ENCODE results near the gene FARS2.

FARS2 gene

GRCh38 chr6:5660772-5661171 lies 399.5 kb downstream of the FARS2 start:
- peaks cover 7% of the 10 kb centered on the region for H3K4me1 ChIP-seq (ENCODE audit: control insufficient read depth, insufficient read depth, low read length)
- H3K9me3 ChIP-seq (ENCODE audit: control insufficient read depth, insufficient read depth, low read length) = no peaks in the 10 kb centered on the region
- H3K9ac ChIP-seq (ENCODE audit: low read depth, low read length) = no peak overlapping the region
- H3K4me3 ChIP-seq (ENCODE audit: low read depth, low read length) = no peak overlapping the region
- no peaks in the 10 kb centered on the region for H3K27me3 ChIP-seq (ENCODE audit: control insufficient read depth, insufficient read depth, low read length)
- H3K36me3 ChIP-seq (ENCODE audit: control insufficient read depth, insufficient read depth, low read length) = no peaks in the 10 kb centered on the region

- no peaks in the 10 kb centered on the region for H3K36me3 ChIP-seq (ENCODE audit: control insufficient read depth, insufficient read depth, low read length)
- H3K9ac ChIP-seq (ENCODE audit: low read depth, low read length) = no peak overlapping the region
- H3K9me3 ChIP-seq (ENCODE audit: control insufficient read depth, insufficient read depth, low read length) = no peaks in the 10 kb centered on the region
- H3K27me3 ChIP-seq (ENCODE audit: control insufficient read depth, insufficient read depth, low read length) = no peaks in the 10 kb centered on the region
- H3K4me1 ChIP-seq (ENCODE audit: control insufficient read depth, insufficient read depth, low read length) = peaks cover 7% of the 10 kb centered on the region
- no peak overlapping the region for H3K4me3 ChIP-seq (ENCODE audit: low read depth, low read length)
These were observed 401.5 kb downstream of the FARS2 start for GRCh38 chr6:5662797-5663196.

GRCh38 chr6:5663259-5663658 lies 401.9 kb downstream of the FARS2 start:
- Histone ChIP-seq H3K9me3 (ENCODE audit: control insufficient read depth, insufficient read depth, low read length) (no peaks in the 10 kb centered on the region), H3K4me3 (ENCODE audit: low read depth, low read length) (no peak overlapping the region), H3K36me3 (ENCODE audit: control insufficient read depth, insufficient read depth, low read length) (no peaks in the 10 kb centered on the region), H3K27me3 (ENCODE audit: control insufficient read depth, insufficient read depth, low read length) (no peaks in the 10 kb centered on the region), H3K9ac (ENCODE audit: low read depth, low read length) (no peak overlapping the region), H3K4me1 (ENCODE audit: control insufficient read depth, insufficient read depth, low read length) (peaks cover 7% of the 10 kb centered on the region)

- Histone ChIP-seq H3K4me1 (ENCODE audit: control insufficient read depth, insufficient read depth, low read length) (peaks cover 7% of the 10 kb centered on the region), H3K9ac (ENCODE audit: low read depth, low read length) (no peak overlapping the region), H3K27me3 (ENCODE audit: control insufficient read depth, insufficient read depth, low read length) (no peaks in the 10 kb centered on the region), H3K4me3 (ENCODE audit: low read depth, low read length) (no peak overlapping the region), H3K9me3 (ENCODE audit: control insufficient read depth, insufficient read depth, low read length) (no peaks in the 10 kb centered on the region), H3K36me3 (ENCODE audit: control insufficient read depth, insufficient read depth, low read length) (no peaks in the 10 kb centered on the region)
These were observed 402.4 kb downstream of the FARS2 start for GRCh38 chr6:5663739-5664138.

- peaks cover 7% of the 10 kb centered on the region for H3K4me1 ChIP-seq (ENCODE audit: control insufficient read depth, insufficient read depth, low read length)
- no peaks in the 10 kb centered on the region for H3K27me3 ChIP-seq (ENCODE audit: control insufficient read depth, insufficient read depth, low read length)
- H3K9ac ChIP-seq (ENCODE audit: low read depth, low read length) = no peak overlapping the region
- no peak overlapping the region for H3K4me3 ChIP-seq (ENCODE audit: low read depth, low read length)
- H3K9me3 ChIP-seq (ENCODE audit: control insufficient read depth, insufficient read depth, low read length) = no peaks in the 10 kb centered on the region
- H3K36me3 ChIP-seq (ENCODE audit: control insufficient read depth, insufficient read depth, low read length) = no peaks in the 10 kb centered on the region
These were observed 402.8 kb downstream of the FARS2 start for GRCh38 chr6:5664149-5664548.

- Histone ChIP-seq H3K4me3 (ENCODE audit: low read depth, low read length) (no peak overlapping the region), H3K4me1 (ENCODE audit: control insufficient read depth, insufficient read depth, low read length) (no peaks in the 10 kb centered on the region), H3K27me3 (ENCODE audit: control insufficient read depth, insufficient read depth, low read length) (no peaks in the 10 kb centered on the region), H3K36me3 (ENCODE audit: control insufficient read depth, insufficient read depth, low read length) (no peaks in the 10 kb centered on the region), H3K9ac (ENCODE audit: low read depth, low read length) (no peak overlapping the region), H3K9me3 (ENCODE audit: control insufficient read depth, insufficient read depth, low read length) (no peaks in the 10 kb centered on the region)
These were observed 403.9 kb downstream of the FARS2 start for GRCh38 chr6:5665173-5665572.

DNA sequence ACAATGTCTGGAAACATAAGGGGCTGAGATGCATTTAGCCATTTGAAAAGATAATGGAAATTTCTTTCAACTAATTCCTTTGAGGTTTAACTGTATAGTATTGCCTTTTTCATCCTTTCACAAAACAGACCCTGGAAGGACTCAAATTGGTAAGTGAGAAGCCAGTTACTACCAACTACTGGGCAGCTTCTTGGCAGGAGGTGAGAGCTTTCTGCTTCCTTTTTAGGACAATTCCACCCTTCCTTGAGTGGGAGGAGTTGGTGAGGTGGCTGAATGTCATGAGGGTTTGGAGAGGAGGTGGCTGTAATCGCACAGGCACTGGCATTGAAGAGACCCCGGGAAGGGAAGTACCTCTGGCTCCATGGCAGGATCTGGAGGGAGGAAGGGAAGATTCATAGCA lies 404.4 kb downstream of the FARS2 start:
- no peaks in the 10 kb centered on the region for H3K36me3 ChIP-seq (ENCODE audit: control insufficient read depth, insufficient read depth, low read length)
- no peaks in the 10 kb centered on the region for H3K4me1 ChIP-seq (ENCODE audit: control insufficient read depth, insufficient read depth, low read length)
- no peaks in the 10 kb centered on the region for H3K9me3 ChIP-seq (ENCODE audit: control insufficient read depth, insufficient read depth, low read length)
- H3K27me3 ChIP-seq (ENCODE audit: control insufficient read depth, insufficient read depth, low read length) = no peaks in the 10 kb centered on the region
- no peak overlapping the region for H3K9ac ChIP-seq (ENCODE audit: low read depth, low read length)
- H3K4me3 ChIP-seq (ENCODE audit: low read depth, low read length) = no peak overlapping the region

GRCh38 chr6:5666695-5667094 lies 405.4 kb downstream of the FARS2 start:
- Histone ChIP-seq H3K9ac (ENCODE audit: low read depth, low read length) (no peak overlapping the region), H3K9me3 (ENCODE audit: control insufficient read depth, insufficient read depth, low read length) (no peaks in the 10 kb centered on the region), H3K36me3 (ENCODE audit: control insufficient read depth, insufficient read depth, low read length) (no peaks in the 10 kb centered on the region), H3K4me1 (ENCODE audit: control insufficient read depth, insufficient read depth, low read length) (no peaks in the 10 kb centered on the region), H3K4me3 (ENCODE audit: low read depth, low read length) (no peak overlapping the region), H3K27me3 (ENCODE audit: control insufficient read depth, insufficient read depth, low read length) (no peaks in the 10 kb centered on the region)

DNA sequence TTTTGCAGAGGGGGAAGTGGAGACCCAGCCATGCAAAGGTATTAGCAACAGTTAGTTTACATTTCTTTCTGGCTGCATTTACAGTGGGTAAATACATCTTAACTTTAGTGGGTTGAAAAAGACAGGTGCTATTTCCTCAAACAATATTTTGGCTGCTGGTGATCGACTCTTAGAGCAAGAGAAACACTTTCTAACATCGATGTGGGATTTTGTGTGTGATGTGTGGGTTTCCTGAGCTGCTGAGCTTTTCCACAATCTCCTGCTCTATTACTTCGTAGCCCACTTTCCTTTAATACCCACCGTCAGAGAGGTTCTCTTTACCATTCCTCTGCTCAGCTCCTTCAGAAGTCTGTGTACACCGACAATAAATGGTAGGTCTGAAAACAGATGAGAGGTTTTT lies 406.4 kb downstream of the FARS2 start:
- Histone ChIP-seq H3K27me3 (ENCODE audit: control insufficient read depth, insufficient read depth, low read length) (no peaks in the 10 kb centered on the region), H3K36me3 (ENCODE audit: control insufficient read depth, insufficient read depth, low read length) (no peaks in the 10 kb centered on the region), H3K9me3 (ENCODE audit: control insufficient read depth, insufficient read depth, low read length) (no peaks in the 10 kb centered on the region), H3K9ac (ENCODE audit: low read depth, low read length) (no peak overlapping the region), H3K4me1 (ENCODE audit: control insufficient read depth, insufficient read depth, low read length) (peaks cover 6% of the 10 kb centered on the region), H3K4me3 (ENCODE audit: low read depth, low read length) (no peak overlapping the region)

GRCh38 chr6:5670381-5670780 lies 409.1 kb downstream of the FARS2 start:
- H3K4me1 ChIP-seq (ENCODE audit: control insufficient read depth, insufficient read depth, low read length) = peaks cover 14% of the 10 kb centered on the region
- H3K4me3 ChIP-seq (ENCODE audit: low read depth, low read length) = no peak overlapping the region
- H3K27me3 ChIP-seq (ENCODE audit: control insufficient read depth, insufficient read depth, low read length) = no peaks in the 10 kb centered on the region
- H3K9ac ChIP-seq (ENCODE audit: low read depth, low read length) = no peak overlapping the region
- H3K36me3 ChIP-seq (ENCODE audit: control insufficient read depth, insufficient read depth, low read length) = no peaks in the 10 kb centered on the region
- H3K9me3 ChIP-seq (ENCODE audit: control insufficient read depth, insufficient read depth, low read length) = no peaks in the 10 kb centered on the region

DNA sequence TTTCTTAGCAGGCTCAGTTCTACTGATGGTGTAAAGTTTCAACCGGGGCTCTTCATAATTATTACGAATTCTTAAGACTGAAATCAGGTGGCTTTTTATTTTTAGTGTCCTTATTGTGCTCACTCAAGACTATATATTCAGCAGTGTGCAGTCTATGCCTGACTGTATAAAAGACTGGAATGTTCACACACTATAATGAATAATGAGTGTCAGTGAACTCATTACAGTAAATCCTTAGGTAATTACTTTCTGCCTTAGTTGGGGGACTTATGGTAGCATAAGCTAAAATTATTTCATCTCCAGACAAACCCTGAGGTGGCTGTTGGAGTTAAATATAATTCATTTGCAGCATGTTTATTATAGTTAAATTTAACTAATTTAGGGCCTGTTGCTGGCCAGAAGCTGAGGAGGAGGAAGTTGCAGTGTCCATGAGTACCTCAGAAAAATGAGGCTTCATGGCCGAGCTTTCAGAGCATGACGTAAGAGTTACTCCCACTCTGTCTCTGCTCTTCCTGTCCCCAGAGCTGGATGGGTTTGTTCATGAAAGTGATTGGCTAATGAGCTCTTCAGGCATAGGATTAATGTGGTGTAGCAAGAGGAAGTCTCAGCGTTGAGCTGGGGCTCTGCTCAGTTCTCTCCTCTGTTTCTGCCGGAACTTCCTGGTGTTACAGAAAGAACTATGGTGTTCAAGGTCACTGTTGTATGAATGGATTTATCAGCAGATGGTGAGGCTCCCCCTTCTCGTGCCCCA lies 409.7 kb downstream of the FARS2 start:
- H3K9ac ChIP-seq (ENCODE audit: low read depth, low read length) = no peak overlapping the region
- no peak overlapping the region for H3K4me3 ChIP-seq (ENCODE audit: low read depth, low read length)
- H3K27me3 ChIP-seq (ENCODE audit: control insufficient read depth, insufficient read depth, low read length) = no peaks in the 10 kb centered on the region
- H3K9me3 ChIP-seq (ENCODE audit: control insufficient read depth, insufficient read depth, low read length) = no peaks in the 10 kb centered on the region
- H3K36me3 ChIP-seq (ENCODE audit: control insufficient read depth, insufficient read depth, low read length) = no peaks in the 10 kb centered on the region
- H3K4me1 ChIP-seq (ENCODE audit: control insufficient read depth, insufficient read depth, low read length) = peaks cover 14% of the 10 kb centered on the region

- Histone ChIP-seq H3K27me3 (ENCODE audit: control insufficient read depth, insufficient read depth, low read length) (no peaks in the 10 kb centered on the region), H3K4me3 (ENCODE audit: low read depth, low read length) (no peak overlapping the region), H3K9me3 (ENCODE audit: control insufficient read depth, insufficient read depth, low read length) (no peaks in the 10 kb centered on the region), H3K4me1 (ENCODE audit: control insufficient read depth, insufficient read depth, low read length) (peaks cover 14% of the 10 kb centered on the region), H3K9ac (ENCODE audit: low read depth, low read length) (no peak overlapping the region), H3K36me3 (ENCODE audit: control insufficient read depth, insufficient read depth, low read length) (no peaks in the 10 kb centered on the region)
These were observed 410.6 kb downstream of the FARS2 start for GRCh38 chr6:5671601-5672559.
